Measurements from ENCODE around the gene B3GNT9.

The B3GNT9 gene, protein sequence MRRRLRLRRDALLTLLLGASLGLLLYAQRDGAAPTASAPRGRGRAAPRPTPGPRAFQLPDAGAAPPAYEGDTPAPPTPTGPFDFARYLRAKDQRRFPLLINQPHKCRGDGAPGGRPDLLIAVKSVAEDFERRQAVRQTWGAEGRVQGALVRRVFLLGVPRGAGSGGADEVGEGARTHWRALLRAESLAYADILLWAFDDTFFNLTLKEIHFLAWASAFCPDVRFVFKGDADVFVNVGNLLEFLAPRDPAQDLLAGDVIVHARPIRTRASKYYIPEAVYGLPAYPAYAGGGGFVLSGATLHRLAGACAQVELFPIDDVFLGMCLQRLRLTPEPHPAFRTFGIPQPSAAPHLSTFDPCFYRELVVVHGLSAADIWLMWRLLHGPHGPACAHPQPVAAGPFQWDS

GRCh38 chr16:67150833-67151396, at the start of gene B3GNT9:
B3GNT9 (minus strand) TSS chr16:67150998; CDS start chr16:67150485, 513 bp downstream.
- H3K9me3 ChIP-seq (ENCODE audit: control insufficient read depth in 2 of 2, low read length in 2 of 2): no peaks in the 10 kb centered on the region
- H3K9ac ChIP-seq (ENCODE audit: low read depth in 1 of 2, low read length in 2 of 2): peak within 1 kb of the TSS; percentile 14 to 63
- no peaks in the 10 kb centered on the region for H3K27me3 ChIP-seq (ENCODE audit: control insufficient read depth in 2 of 2, insufficient read depth in 2 of 2, low read length in 2 of 2)
- H3K4me1 ChIP-seq (ENCODE audit: control insufficient read depth in 2 of 2, insufficient read depth in 2 of 2, low read length in 2 of 2): peaks cover 9 to 19% of the 10 kb centered on the region in 2 donors
- peaks cover 17 to 22% of the 10 kb centered on the region in 2 donors for H3K36me3 ChIP-seq (ENCODE audit: control insufficient read depth in 2 of 2, insufficient read depth in 2 of 2, low read length in 2 of 2)
- H3K4me3 ChIP-seq (ENCODE audit: low read length in 2 of 2): peak within 1 kb of the TSS; percentile 59 to 64
- H3K27ac ChIP-seq (ENCODE audit: low read depth in 2 of 2, low read length in 2 of 2): peak within 1 kb of the TSS; percentile 62 to 75

DNA sequence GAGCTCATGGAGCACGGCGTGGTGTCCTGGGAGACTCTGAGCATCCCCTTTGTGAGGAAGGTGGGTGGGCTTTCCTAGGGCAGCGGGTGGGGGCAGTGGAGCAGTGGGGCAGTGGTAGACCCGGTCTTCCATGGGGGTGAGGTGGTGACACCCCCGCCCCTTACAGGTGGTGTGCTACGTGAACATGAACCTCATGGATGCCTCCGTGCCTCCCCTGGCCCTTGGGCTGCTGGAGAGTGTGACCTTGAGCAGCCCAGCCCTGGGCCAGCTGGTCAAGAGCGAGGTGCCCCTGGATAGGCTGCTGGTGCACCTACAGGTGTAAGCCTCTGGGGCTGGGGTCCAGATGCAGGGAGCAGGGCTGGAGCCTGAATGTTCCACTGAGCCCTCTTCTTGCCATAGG, 49.7 kb upstream of the B3GNT9 start:
- H3K27ac ChIP-seq (ENCODE audit: low read depth in 2 of 2, low read length in 2 of 2): no peak overlapping the region
- H3K27me3 ChIP-seq (ENCODE audit: control insufficient read depth in 2 of 2, insufficient read depth in 2 of 2, low read length in 2 of 2): no peaks in the 10 kb centered on the region
- peaks cover 53 to 55% of the 10 kb centered on the region in 2 donors for H3K36me3 ChIP-seq (ENCODE audit: control insufficient read depth in 2 of 2, insufficient read depth in 2 of 2, low read length in 2 of 2)
- H3K9ac ChIP-seq (ENCODE audit: low read depth in 1 of 2, low read length in 2 of 2): peak overlapping the region in 1 of 2 donors; percentile 36
- no peaks in the 10 kb centered on the region for H3K9me3 ChIP-seq (ENCODE audit: control insufficient read depth in 2 of 2, low read length in 2 of 2)
- peaks cover 13 to 17% of the 10 kb centered on the region in 2 donors for H3K4me1 ChIP-seq (ENCODE audit: control insufficient read depth in 2 of 2, insufficient read depth in 2 of 2, low read length in 2 of 2)
- peak overlapping the region in 1 of 2 donors; percentile 33 for H3K4me3 ChIP-seq (ENCODE audit: low read length in 2 of 2)

DNA sequence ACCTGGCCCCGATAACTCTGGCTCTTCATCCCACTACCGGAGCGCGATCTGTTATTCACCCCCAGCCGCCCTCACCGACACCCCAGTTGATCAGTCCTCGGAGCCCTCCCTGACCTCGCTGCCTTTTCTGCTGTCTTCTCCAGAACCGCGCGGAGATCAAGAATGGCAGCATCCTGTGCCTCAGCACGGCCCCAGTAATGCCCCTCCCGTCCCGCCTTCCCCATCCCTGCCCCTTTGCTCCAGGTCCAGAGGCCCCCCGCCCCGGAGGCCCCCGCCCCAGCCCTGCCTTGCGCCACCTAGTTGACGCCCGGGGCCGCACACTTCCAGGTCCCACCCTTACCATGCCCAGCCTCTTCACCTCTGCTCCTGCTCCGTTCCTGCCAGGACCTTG, 49.0 kb upstream of the B3GNT9 start:
- H3K27me3 ChIP-seq (ENCODE audit: control insufficient read depth in 2 of 2, insufficient read depth in 2 of 2, low read length in 2 of 2): no peaks in the 10 kb centered on the region
- H3K4me3 ChIP-seq (ENCODE audit: low read length in 2 of 2): peak overlapping the region; percentile 65 to 68
- peaks cover 60 to 62% of the 10 kb centered on the region in 2 donors for H3K36me3 ChIP-seq (ENCODE audit: control insufficient read depth in 2 of 2, insufficient read depth in 2 of 2, low read length in 2 of 2)
- peak overlapping the region; percentile 96 to 97 for H3K27ac ChIP-seq (ENCODE audit: low read depth in 2 of 2, low read length in 2 of 2)
- H3K9me3 ChIP-seq (ENCODE audit: control insufficient read depth in 2 of 2, low read length in 2 of 2): no peaks in the 10 kb centered on the region
- peak overlapping the region; percentile 41 to 50 for H3K9ac ChIP-seq (ENCODE audit: low read depth in 1 of 2, low read length in 2 of 2)
- peaks cover 13 to 17% of the 10 kb centered on the region in 2 donors for H3K4me1 ChIP-seq (ENCODE audit: control insufficient read depth in 2 of 2, insufficient read depth in 2 of 2, low read length in 2 of 2)

GRCh38 chr16:67199011-67199807, 48.4 kb upstream of the B3GNT9 start, which contains the start of gene ELMO3:
ELMO3 (plus strand) TSS chr16:67199131; CDS start chr16:67199327, 196 bp downstream.
- Histone ChIP-seq H3K9ac (ENCODE audit: low read depth in 1 of 2, low read length in 2 of 2) (peak within 1 kb of the TSS; percentile 81 to 88), H3K36me3 (ENCODE audit: control insufficient read depth in 2 of 2, insufficient read depth in 2 of 2, low read length in 2 of 2) (peaks cover 64 to 66% of the 10 kb centered on the region in 2 donors)

DNA sequence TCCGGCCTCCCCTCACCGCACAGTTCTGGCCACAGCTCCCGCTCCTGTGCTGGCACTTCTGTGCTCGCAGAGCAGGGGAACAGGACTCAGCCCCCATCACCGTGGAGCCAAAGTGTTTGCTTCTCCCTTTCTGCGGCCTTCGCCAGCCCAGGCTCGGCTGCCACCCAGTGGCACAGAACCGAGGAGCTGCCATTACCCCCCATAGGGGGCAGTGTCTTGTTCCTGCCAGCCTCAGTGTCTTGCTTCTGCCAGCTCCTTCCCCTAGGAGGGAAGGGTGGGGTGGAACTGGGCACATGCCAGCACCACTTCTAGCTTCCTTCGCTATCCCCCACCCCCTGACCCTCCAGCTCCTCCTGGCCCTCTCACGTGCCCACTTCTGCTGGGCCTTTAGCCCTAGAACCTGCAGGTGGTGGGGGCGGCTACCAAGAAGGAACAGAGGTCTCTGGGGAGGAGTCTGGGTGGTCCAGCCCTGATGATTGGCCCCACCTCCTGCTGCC, 47.5 kb upstream of the B3GNT9 start:
- Histone ChIP-seq H3K9ac (ENCODE audit: low read depth in 1 of 2, low read length in 2 of 2) (peak overlapping the region; percentile 47 to 64), H3K4me3 (ENCODE audit: low read length in 2 of 2) (peak overlapping the region; percentile 9 to 26), H3K27ac (ENCODE audit: low read depth in 2 of 2, low read length in 2 of 2) (peak overlapping the region; percentile 96 to 97), H3K9me3 (ENCODE audit: control insufficient read depth in 2 of 2, low read length in 2 of 2) (no peaks in the 10 kb centered on the region), H3K36me3 (ENCODE audit: control insufficient read depth in 2 of 2, insufficient read depth in 2 of 2, low read length in 2 of 2) (peaks cover 62 to 70% of the 10 kb centered on the region in 2 donors), H3K27me3 (ENCODE audit: control insufficient read depth in 2 of 2, insufficient read depth in 2 of 2, low read length in 2 of 2) (no peaks in the 10 kb centered on the region), H3K4me1 (ENCODE audit: control insufficient read depth in 2 of 2, insufficient read depth in 2 of 2, low read length in 2 of 2) (peaks cover 20 to 25% of the 10 kb centered on the region in 2 donors)

More at GRCh38 chr16:67199011-67199807, 48.4 kb upstream of the B3GNT9 start, which contains the start of gene ELMO3:
- peak within 1 kb of the TSS; percentile 68 to 77 for H3K4me3 ChIP-seq (ENCODE audit: low read length in 2 of 2)
- H3K9me3 ChIP-seq (ENCODE audit: control insufficient read depth in 2 of 2, low read length in 2 of 2): no peaks in the 10 kb centered on the region
- peak within 1 kb of the TSS; percentile 96 to 97 for H3K27ac ChIP-seq (ENCODE audit: low read depth in 2 of 2, low read length in 2 of 2)
- H3K27me3 ChIP-seq (ENCODE audit: control insufficient read depth in 2 of 2, insufficient read depth in 2 of 2, low read length in 2 of 2): no peaks in the 10 kb centered on the region
- peaks cover 13 to 17% of the 10 kb centered on the region in 2 donors for H3K4me1 ChIP-seq (ENCODE audit: control insufficient read depth in 2 of 2, insufficient read depth in 2 of 2, low read length in 2 of 2)

GRCh38 chr16:67197704-67198103, 46.9 kb upstream of the B3GNT9 start:
- peaks cover 26 to 31% of the 10 kb centered on the region in 2 donors for H3K4me1 ChIP-seq (ENCODE audit: control insufficient read depth in 2 of 2, insufficient read depth in 2 of 2, low read length in 2 of 2)
- H3K4me3 ChIP-seq (ENCODE audit: low read length in 2 of 2): no peak overlapping the region
- no peaks in the 10 kb centered on the region for H3K9me3 ChIP-seq (ENCODE audit: control insufficient read depth in 2 of 2, low read length in 2 of 2)
- no peak overlapping the region for H3K9ac ChIP-seq (ENCODE audit: low read depth in 1 of 2, low read length in 2 of 2)
- peaks cover 56 to 67% of the 10 kb centered on the region in 2 donors for H3K36me3 ChIP-seq (ENCODE audit: control insufficient read depth in 2 of 2, insufficient read depth in 2 of 2, low read length in 2 of 2)
- no peaks in the 10 kb centered on the region for H3K27me3 ChIP-seq (ENCODE audit: control insufficient read depth in 2 of 2, insufficient read depth in 2 of 2, low read length in 2 of 2)
- H3K27ac ChIP-seq (ENCODE audit: low read depth in 2 of 2, low read length in 2 of 2): peak overlapping the region; percentile 96 to 97

- Histone ChIP-seq H3K9me3 (ENCODE audit: control insufficient read depth in 2 of 2, low read length in 2 of 2) (no peaks in the 10 kb centered on the region), H3K4me1 (ENCODE audit: control insufficient read depth in 2 of 2, insufficient read depth in 2 of 2, low read length in 2 of 2) (peaks cover 30 to 34% of the 10 kb centered on the region in 2 donors), H3K27me3 (ENCODE audit: control insufficient read depth in 2 of 2, insufficient read depth in 2 of 2, low read length in 2 of 2) (no peaks in the 10 kb centered on the region), H3K9ac (ENCODE audit: low read depth in 1 of 2, low read length in 2 of 2) (no peak overlapping the region), H3K27ac (ENCODE audit: low read depth in 2 of 2, low read length in 2 of 2) (no peak overlapping the region), H3K4me3 (ENCODE audit: low read length in 2 of 2) (no peak overlapping the region), H3K36me3 (ENCODE audit: control insufficient read depth in 2 of 2, insufficient read depth in 2 of 2, low read length in 2 of 2) (peaks cover 48 to 59% of the 10 kb centered on the region in 2 donors)
Measured at GRCh38 chr16:67196881-67197280, 46.1 kb upstream of the B3GNT9 start.

- peaks cover 38 to 40% of the 10 kb centered on the region in 2 donors for H3K4me1 ChIP-seq (ENCODE audit: control insufficient read depth in 2 of 2, insufficient read depth in 2 of 2, low read length in 2 of 2)
- H3K9me3 ChIP-seq (ENCODE audit: control insufficient read depth in 2 of 2, low read length in 2 of 2): no peaks in the 10 kb centered on the region
- peaks cover 40 to 51% of the 10 kb centered on the region in 2 donors for H3K36me3 ChIP-seq (ENCODE audit: control insufficient read depth in 2 of 2, insufficient read depth in 2 of 2, low read length in 2 of 2)
- H3K27me3 ChIP-seq (ENCODE audit: control insufficient read depth in 2 of 2, insufficient read depth in 2 of 2, low read length in 2 of 2): no peaks in the 10 kb centered on the region
- no peak overlapping the region for H3K27ac ChIP-seq (ENCODE audit: low read depth in 2 of 2, low read length in 2 of 2)
- no peak overlapping the region for H3K9ac ChIP-seq (ENCODE audit: low read depth in 1 of 2, low read length in 2 of 2)
- H3K4me3 ChIP-seq (ENCODE audit: low read length in 2 of 2): no peak overlapping the region
Measured at GRCh38 chr16:67195676-67196075, 44.9 kb upstream of the B3GNT9 start.

DNA sequence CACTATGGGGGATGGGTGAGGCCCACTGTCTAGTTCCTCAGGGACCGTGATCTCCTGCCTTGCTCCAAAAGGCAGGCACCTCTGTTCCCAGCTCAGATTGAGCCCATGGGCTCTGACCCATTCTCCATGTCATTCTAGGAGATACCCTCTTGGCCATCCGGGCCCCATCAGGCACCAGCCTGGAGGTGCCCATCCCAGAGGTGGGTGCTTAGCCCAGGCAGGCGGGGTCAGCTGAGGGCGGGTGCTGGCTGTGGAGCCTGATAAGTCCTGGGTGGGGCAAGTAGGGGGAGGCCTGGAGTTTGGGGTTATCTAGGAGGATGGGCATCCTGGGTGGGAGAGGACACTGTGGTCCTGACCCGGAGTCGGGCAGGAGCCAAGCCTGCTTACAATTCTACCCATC, 43.5 kb upstream of the B3GNT9 start:
- Histone ChIP-seq H3K9ac (ENCODE audit: low read depth in 1 of 2, low read length in 2 of 2) (no peak overlapping the region), H3K27me3 (ENCODE audit: control insufficient read depth in 2 of 2, insufficient read depth in 2 of 2, low read length in 2 of 2) (no peaks in the 10 kb centered on the region), H3K27ac (ENCODE audit: low read depth in 2 of 2, low read length in 2 of 2) (no peak overlapping the region), H3K4me1 (ENCODE audit: control insufficient read depth in 2 of 2, insufficient read depth in 2 of 2, low read length in 2 of 2) (peaks cover 40 to 42% of the 10 kb centered on the region in 2 donors), H3K4me3 (ENCODE audit: low read length in 2 of 2) (no peak overlapping the region), H3K9me3 (ENCODE audit: control insufficient read depth in 2 of 2, low read length in 2 of 2) (no peaks in the 10 kb centered on the region), H3K36me3 (ENCODE audit: control insufficient read depth in 2 of 2, insufficient read depth in 2 of 2, low read length in 2 of 2) (peaks cover 40 to 49% of the 10 kb centered on the region in 2 donors)

Measured in mucosa of rectum (tissue), 2 donors.